Measurements from ENCODE around the gene PLEKHG4.
A peak's percentile ranks its signal among the peaks of the same experiment; 100 is the strongest.

PLEKHG4 gene

GRCh38 chr16:67241008-67241900 lies 38.1 kb upstream of the PLEKHG4 start:
- peaks cover 16% of the 10 kb centered on the region for H3K36me3 Mint-ChIP-seq
- H3K27ac Mint-ChIP-seq: no peak overlapping the region
- H3K4me1 Mint-ChIP-seq: peaks cover 19% of the 10 kb centered on the region
- no peaks in the 10 kb centered on the region for H3K9me3 Mint-ChIP-seq
- no peak overlapping the region for H3K4me3 Mint-ChIP-seq
- no peak for ATAC-seq (ENCODE audit: low read depth)
- no peak for DNase-seq (ENCODE audit: low spot score in 2 of 2)
- H3K27me3 Mint-ChIP-seq: no peaks in the 10 kb centered on the region

GRCh38 chr16:67242138-67242730 lies 37.1 kb upstream of the PLEKHG4 start:
- H3K4me1 Mint-ChIP-seq: peaks cover 18% of the 10 kb centered on the region

GRCh38 chr16:67243481-67243880 lies 35.9 kb upstream of the PLEKHG4 start:
- no peak for ATAC-seq (ENCODE audit: low read depth)
- Mint-ChIP-seq H3K36me3 (peaks cover 2% of the 10 kb centered on the region), H3K4me1 (peaks cover 27% of the 10 kb centered on the region), H3K9me3 (no peaks in the 10 kb centered on the region), H3K4me3 (no peak overlapping the region), H3K27me3 (no peaks in the 10 kb centered on the region), H3K27ac (peak overlapping the region; percentile 53)
- no peak for DNase-seq (ENCODE audit: low spot score in 2 of 2)

More at GRCh38 chr16:67242138-67242730, 37.1 kb upstream of the PLEKHG4 start:
- DNase-seq (ENCODE audit: low spot score in 2 of 2) (no peak), ATAC-seq (ENCODE audit: low read depth) (no peak)
- H3K27me3 Mint-ChIP-seq: no peaks in the 10 kb centered on the region
- H3K4me3 Mint-ChIP-seq: no peak overlapping the region
- H3K36me3 Mint-ChIP-seq: peaks cover 12% of the 10 kb centered on the region
- H3K27ac Mint-ChIP-seq: no peak overlapping the region
- no peaks in the 10 kb centered on the region for H3K9me3 Mint-ChIP-seq

DNA sequence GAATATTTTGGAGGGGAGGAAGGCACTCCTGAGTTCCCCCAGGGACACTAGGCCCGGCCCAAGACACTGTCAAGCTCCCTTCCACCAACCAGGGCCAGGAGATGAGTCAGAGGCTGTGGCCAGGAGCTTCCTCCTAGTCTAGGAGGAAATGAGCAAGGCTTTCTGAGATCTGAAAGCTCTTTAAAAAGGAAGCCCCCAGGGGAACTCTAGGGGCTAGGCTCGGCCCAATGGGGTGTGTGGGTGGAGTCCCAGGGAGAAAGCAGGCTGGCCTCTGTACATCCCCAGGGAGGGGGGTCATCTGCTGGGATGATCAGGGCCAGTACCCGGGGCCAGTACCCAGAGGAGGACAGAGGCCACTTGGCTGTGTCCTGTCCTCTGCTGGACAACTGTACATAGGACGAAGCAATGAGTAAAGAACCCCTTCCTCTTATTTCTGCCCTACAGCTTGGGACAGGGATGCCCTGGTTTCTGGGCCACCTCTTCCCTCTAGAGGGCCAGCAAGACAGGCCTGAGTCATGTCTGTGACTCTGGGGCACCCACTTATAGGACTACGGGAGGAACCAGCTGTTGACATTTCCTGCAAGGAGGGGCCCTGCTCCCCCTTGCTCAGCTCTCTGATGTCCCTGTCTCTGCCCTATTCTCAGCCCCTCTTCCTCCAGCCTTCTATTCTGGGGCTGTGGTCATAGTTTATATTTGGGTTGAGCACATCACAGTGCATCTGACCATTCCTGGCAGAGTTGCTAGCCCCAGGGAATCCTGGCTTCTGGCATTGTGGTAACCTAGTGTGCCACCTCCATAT lies 34.7 kb upstream of the PLEKHG4 start:
- H3K36me3 Mint-ChIP-seq: no peaks in the 10 kb centered on the region
- peak overlapping the region; percentile 72 for H3K4me3 Mint-ChIP-seq
- ATAC-seq (ENCODE audit: low read depth): peak; percentile 72
- peaks cover 31% of the 10 kb centered on the region for H3K4me1 Mint-ChIP-seq
- no peaks in the 10 kb centered on the region for H3K9me3 Mint-ChIP-seq
- peaks cover 3% of the 10 kb centered on the region for H3K27me3 Mint-ChIP-seq
- peak overlapping the region; percentile 53 for H3K27ac Mint-ChIP-seq
- peak; percentile 63 to 68 for DNase-seq (ENCODE audit: low spot score in 2 of 2)

- H3K4me1 Mint-ChIP-seq: peaks cover 34% of the 10 kb centered on the region
These were observed 34.1 kb upstream of the PLEKHG4 start for GRCh38 chr16:67245186-67245585.

GRCh38 chr16:67245674-67246080 lies 33.7 kb upstream of the PLEKHG4 start:
- peaks cover 9% of the 10 kb centered on the region for H3K27me3 Mint-ChIP-seq
- H3K4me3 Mint-ChIP-seq: peak overlapping the region; percentile 81
- no peak overlapping the region for H3K27ac Mint-ChIP-seq
- no peaks in the 10 kb centered on the region for H3K36me3 Mint-ChIP-seq
- H3K9me3 Mint-ChIP-seq: no peaks in the 10 kb centered on the region
- H3K4me1 Mint-ChIP-seq: peaks cover 35% of the 10 kb centered on the region
- no peak for ATAC-seq (ENCODE audit: low read depth)
- no peak for DNase-seq (ENCODE audit: low spot score in 2 of 2)

More at GRCh38 chr16:67245186-67245585, 34.1 kb upstream of the PLEKHG4 start:
- H3K36me3 Mint-ChIP-seq: no peaks in the 10 kb centered on the region
- peaks cover 8% of the 10 kb centered on the region for H3K27me3 Mint-ChIP-seq
- H3K4me3 Mint-ChIP-seq: peak overlapping the region; percentile 72
- H3K9me3 Mint-ChIP-seq: no peaks in the 10 kb centered on the region
- peak overlapping the region; percentile 53 for H3K27ac Mint-ChIP-seq
- DNase-seq (ENCODE audit: low spot score in 2 of 2): no peak
- ATAC-seq (ENCODE audit: low read depth): no peak

GRCh38 chr16:67246081-67246755 lies 33.1 kb upstream of the PLEKHG4 start:
- Mint-ChIP-seq H3K27ac (no peak overlapping the region), H3K27me3 (peaks cover 9% of the 10 kb centered on the region), H3K9me3 (no peaks in the 10 kb centered on the region), H3K4me3 (peak overlapping the region; percentile 81), H3K4me1 (peaks cover 35% of the 10 kb centered on the region), H3K36me3 (no peaks in the 10 kb centered on the region)
- peak; percentile 21 to 53 for DNase-seq (ENCODE audit: low spot score in 2 of 2)
- no peak for ATAC-seq (ENCODE audit: low read depth)

DNA sequence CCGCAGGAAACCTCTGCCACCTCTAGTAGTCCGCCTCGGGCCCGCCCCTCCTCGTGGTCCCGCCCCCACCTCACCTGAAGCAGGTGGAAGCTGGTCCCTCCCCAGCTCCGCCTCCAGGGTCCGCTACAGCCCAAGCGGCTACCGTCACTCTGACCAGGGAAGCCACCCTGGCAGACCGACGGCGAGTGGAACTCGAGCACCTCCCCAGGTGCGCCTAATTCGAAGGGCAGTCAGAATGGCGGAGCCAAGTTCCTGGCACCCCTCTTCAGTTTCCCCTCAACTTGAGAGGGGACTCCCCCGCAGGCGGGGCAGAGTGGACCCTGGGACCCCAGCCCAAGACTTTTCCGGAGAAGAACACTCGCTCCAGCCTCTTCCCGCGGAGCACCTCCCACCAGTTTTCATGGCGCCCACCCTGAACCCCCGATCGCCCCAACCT lies 32.6 kb upstream of the PLEKHG4 start:
- H3K4me3 Mint-ChIP-seq: peak overlapping the region; percentile 81
- ATAC-seq (ENCODE audit: low read depth) (peak; percentile 2), DNase-seq (ENCODE audit: low spot score in 2 of 2) (peak in 1 of 2 donors; percentile 21)
- peak overlapping the region; percentile 25 for H3K27ac Mint-ChIP-seq
- peaks cover 11% of the 10 kb centered on the region for H3K27me3 Mint-ChIP-seq
- no peaks in the 10 kb centered on the region for H3K36me3 Mint-ChIP-seq
- no peaks in the 10 kb centered on the region for H3K9me3 Mint-ChIP-seq
- H3K4me1 Mint-ChIP-seq: peaks cover 35% of the 10 kb centered on the region

DNA sequence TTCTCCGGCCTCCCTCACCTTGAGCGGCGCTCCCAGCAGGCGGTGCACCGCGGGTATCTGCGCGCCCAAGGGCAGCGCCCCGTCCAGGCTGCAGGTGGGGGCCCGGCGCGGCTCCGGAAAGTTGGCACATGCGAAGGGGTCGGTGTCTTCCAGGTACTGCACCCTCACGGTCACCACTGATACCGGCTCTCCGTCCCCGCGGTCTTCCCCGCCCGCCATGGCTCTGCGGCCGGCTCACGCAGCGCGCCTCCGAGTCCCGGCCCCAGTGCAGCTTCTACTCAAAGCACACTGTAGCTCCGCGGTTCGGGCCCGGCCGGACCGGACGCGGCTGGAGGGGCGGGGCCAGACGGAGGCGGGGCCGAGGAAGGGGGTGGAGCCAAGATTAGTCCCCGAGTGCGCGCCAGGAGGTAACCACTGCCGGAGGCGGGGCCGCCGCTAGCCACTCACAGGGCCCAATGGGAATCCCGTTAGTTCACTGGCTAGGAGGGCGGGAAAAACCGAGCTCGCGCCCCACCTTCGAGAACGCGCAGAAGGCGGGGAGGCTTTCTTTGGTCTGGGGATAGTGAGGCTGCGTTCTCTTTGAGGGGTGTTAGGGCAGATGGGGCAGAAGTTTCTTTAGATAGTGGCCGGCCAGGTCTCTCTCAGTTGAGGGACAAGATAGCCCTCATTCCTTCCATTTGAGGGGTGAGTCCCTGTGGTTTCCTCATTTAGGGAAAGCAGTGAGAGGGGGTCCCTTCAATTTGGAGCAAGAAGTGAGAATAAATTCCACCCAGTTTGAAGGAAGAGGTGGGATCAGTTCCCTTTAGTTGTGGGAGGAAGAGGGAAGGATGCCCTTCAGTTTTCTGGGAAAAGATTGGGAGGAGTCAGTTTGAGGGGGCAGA lies 31.9 kb upstream of the PLEKHG4 start, which contains the start of gene FHOD1:
Gene FHOD1 (minus strand): TSS at position 290 of the 881 bp plus-strand sequence. CDS start 71 bp downstream, at position 219.
- Mint-ChIP-seq H3K4me1 (peaks cover 35% of the 10 kb centered on the region), H3K27me3 (peaks cover 11% of the 10 kb centered on the region), H3K9me3 (no peaks in the 10 kb centered on the region)

GRCh38 chr16:67248073-67248400 lies 31.3 kb upstream of the PLEKHG4 start:
- Mint-ChIP-seq H3K9me3 (no peaks in the 10 kb centered on the region), H3K4me3 (peak overlapping the region; percentile 81), H3K27ac (peak overlapping the region; percentile 68), H3K4me1 (peaks cover 33% of the 10 kb centered on the region), H3K36me3 (no peaks in the 10 kb centered on the region), H3K27me3 (peaks cover 11% of the 10 kb centered on the region)
- DNase-seq (ENCODE audit: low spot score in 2 of 2): peak in 1 of 2 donors; percentile 40
- ATAC-seq (ENCODE audit: low read depth): no peak

More for the DNA sequence above, 31.9 kb upstream of the PLEKHG4 start, which contains the start of gene FHOD1:
- peak; percentile 98 to 100 for DNase-seq (ENCODE audit: low spot score in 2 of 2)
- ATAC-seq (ENCODE audit: low read depth): peak; percentile 73
- no peaks in the 10 kb centered on the region for H3K36me3 Mint-ChIP-seq
- peak within 1 kb of the TSS; percentile 81 for H3K4me3 Mint-ChIP-seq
- peak within 1 kb of the TSS; percentile 68 for H3K27ac Mint-ChIP-seq

DNA sequence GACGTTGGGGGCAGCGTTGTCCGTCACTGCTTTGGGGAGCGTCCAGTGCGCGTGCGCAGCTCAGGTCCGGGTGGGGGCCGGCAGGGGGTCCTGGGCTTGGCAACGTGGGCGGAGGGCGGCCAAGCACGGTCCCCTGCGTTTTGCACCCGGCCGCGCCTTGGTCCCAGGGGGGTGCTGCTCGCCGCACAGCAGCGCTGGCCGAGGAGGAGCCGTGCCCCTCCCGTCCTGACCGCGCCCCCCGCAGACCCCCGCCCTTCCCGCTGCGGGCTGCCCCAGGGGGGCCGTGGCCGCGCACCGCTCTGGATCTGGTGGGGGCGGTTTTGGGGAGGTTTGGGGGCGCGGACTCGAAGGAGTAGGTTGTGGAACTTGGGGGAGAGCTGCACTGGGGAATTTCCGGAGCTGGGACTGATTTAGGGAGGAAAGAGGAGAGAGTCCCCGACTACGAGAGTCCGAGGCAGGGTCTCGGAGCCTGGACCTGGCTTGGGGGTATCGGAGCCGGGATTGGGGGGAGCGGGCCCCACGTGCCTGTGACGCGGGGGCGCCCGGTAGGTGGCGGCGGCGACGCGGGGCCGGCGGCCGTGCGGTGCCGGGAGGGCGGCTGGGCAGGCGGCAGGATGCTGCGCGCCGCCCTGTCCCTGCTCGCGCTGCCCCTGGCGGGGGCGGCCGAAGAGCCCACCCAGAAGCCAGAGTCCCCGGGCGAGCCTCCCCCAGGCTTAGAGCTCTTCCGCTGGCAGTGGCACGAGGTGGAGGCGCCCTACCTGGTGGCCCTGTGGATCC lies 30.7 kb upstream of the PLEKHG4 start, which contains the start of gene SLC9A5:
Gene SLC9A5 (plus strand): TSS at position 579 of the 777 bp plus-strand sequence. CDS start 36 bp downstream, at position 615.
- peak within 1 kb of the TSS; percentile 68 for H3K27ac Mint-ChIP-seq
- peaks cover 11% of the 10 kb centered on the region for H3K27me3 Mint-ChIP-seq
- H3K4me3 Mint-ChIP-seq: peak within 1 kb of the TSS; percentile 81
- no peaks in the 10 kb centered on the region for H3K36me3 Mint-ChIP-seq
- ATAC-seq (ENCODE audit: low read depth): no peak
- peak; percentile 15 to 39 for DNase-seq (ENCODE audit: low spot score in 2 of 2)
- H3K9me3 Mint-ChIP-seq: no peaks in the 10 kb centered on the region
- H3K4me1 Mint-ChIP-seq: peaks cover 33% of the 10 kb centered on the region

All from memory B cell (primary cell).